GM18526 (cell line): Measurements from ENCODE around the gene WDTC1.

ENCODE experiments used
- POLR2A ChIP-seq: IDR thresholded peaks from 3 replicates; pipeline ENCODE4 v1.6.1; 2011; ENCODE audit not compliant: insufficient read length; ENCODE audit errors: extremely low read depth

The WDTC1 gene

GRCh38 chr1:27321813-27322568 is 87.6 kb downstream of the WDTC1 start, which contains the start of gene TMEM222:
TSS of gene TMEM222 (plus strand) at chr1:27322163. CDS start at chr1:27322198, 35 bp downstream.
- peak; percentile 81 for TF ChIP-seq POLR2A

GRCh38 chr1:27322569-27323240 is 88.3 kb downstream of the WDTC1 start:
- TF ChIP-seq POLR2A: no peak

- no peak for TF ChIP-seq POLR2A
Observed at GRCh38 chr1:27325286-27325685, 90.9 kb downstream of the WDTC1 start.

- TF ChIP-seq POLR2A: no peak
Observed at GRCh38 chr1:27327964-27328363, 93.5 kb downstream of the WDTC1 start.

GRCh38 chr1:27330786-27331185 is 96.4 kb downstream of the WDTC1 start:
- TF ChIP-seq POLR2A: no peak

GRCh38 chr1:27331426-27331825 is 97.0 kb downstream of the WDTC1 start:
- no peak for TF ChIP-seq POLR2A

- no peak for TF ChIP-seq POLR2A
Observed at GRCh38 chr1:27331922-27332321, 97.5 kb downstream of the WDTC1 start.

GRCh38 chr1:27332536-27333281 is 98.3 kb downstream of the WDTC1 start:
- TF ChIP-seq POLR2A: no peak

- TF ChIP-seq POLR2A: no peak
Observed at GRCh38 chr1:27333717-27334279, 99.4 kb downstream of the WDTC1 start.

GRCh38 chr1:27335506-27336422 is 101.3 kb downstream of the WDTC1 start:
- TF ChIP-seq POLR2A: no peak

- no peak for TF ChIP-seq POLR2A
Observed at GRCh38 chr1:27336756-27337155, 102.3 kb downstream of the WDTC1 start.

GRCh38 chr1:27338751-27339150 is 104.3 kb downstream of the WDTC1 start:
- TF ChIP-seq POLR2A: no peak

- TF ChIP-seq POLR2A: no peak
Observed at GRCh38 chr1:27339213-27339612, 104.8 kb downstream of the WDTC1 start.

- TF ChIP-seq POLR2A: peak; percentile 38
Observed at GRCh38 chr1:27341525-27342252, 107.3 kb downstream of the WDTC1 start, which contains the start of gene SYTL1. TSS of gene SYTL1 (plus strand) at chr1:27342022. CDS start at chr1:27345335, 3,313 bp downstream.

- no peak for TF ChIP-seq POLR2A
Observed at GRCh38 chr1:27342391-27342777, 108.0 kb downstream of the WDTC1 start.
